Endothelial cell of umbilical vein (primary cell): ENCODE results near the gene PLXNC1. TPM values are rescaled to one million over a fixed set of nuclear protein-coding genes. Genes with fewer than 3 reads are reported as not detected.

Source experiments
- BruUV-seq: library from RNA; stranded (reverse); fragments of 400-500 nt; replicated peaks from 2 replicates; lab custom pipeline; 2021; lab: Mats Ljungman, UMichigan
- CTCF ChIA-PET: fragments of 300-600, 350-600 bp; sonication (Branson Sonifier 250); formaldehyde crosslinking; loops from one replicate; lab custom pipeline; 2021; ENCODE audit warnings: antibody characterized with exemption, inconsistent platforms; lab: Charles Lee
- POLR2A ChIA-PET: fragments of 300-600, 350-600 bp; sonication (Branson Sonifier 250); formaldehyde crosslinking; loops from one replicate; lab custom pipeline; 2021; ENCODE audit warnings: antibody characterized with exemption, inconsistent platforms; lab: Charles Lee
- DNase-seq: peaks from one replicate; pipeline ENCODE4 v3.0.0-alpha.2; 2011; ENCODE audit warnings: low read depth, low spot score
- FAIRE-seq: peaks from 2 replicates; lab custom pipeline; 2011; peaks lifted over from hg19 to GRCh38; lab: Jason Lieb, UNC
- H2AFZ ChIP-seq: 2 replicates; pipeline ENCODE4 v1.6.0; 2012; ENCODE audit warnings: low read depth, low read length, control low read depth, inconsistent platforms
- H3K27ac ChIP-seq: 2 replicates; pipeline ENCODE4 v1.5.1; 2011; ENCODE audit warnings: low read depth, mild to moderate bottlenecking, control low read depth, low read length, moderate library complexity; ENCODE audit not compliant: insufficient read depth
- H3K27me3 ChIP-seq, 2 experiments: 2 replicates each; pipeline versions ENCODE4 v1.6.0 to v1.6.1; 2011; ENCODE audit warnings: low read length in 2 of 2, mixed read lengths in 1 of 2; ENCODE audit not compliant: control insufficient read depth in 2 of 2, insufficient read depth in 2 of 2
- H3K36me3 ChIP-seq, 2 experiments: 2 replicates in 1 of 2; 3 replicates in 1 of 2; pipeline ENCODE4 v1.5.1; 2011; ENCODE audit warnings: low read length in 2 of 2, mild to moderate bottlenecking in 1 of 2, moderate library complexity in 1 of 2; ENCODE audit not compliant: control insufficient read depth in 2 of 2, insufficient read depth in 2 of 2; ENCODE audit errors: extremely low read depth in 1 of 2
- H3K4me1 ChIP-seq: 3 replicates; pipeline ENCODE4 v1.5.1; 2011; ENCODE audit warnings: mild to moderate bottlenecking, low read length; ENCODE audit not compliant: control insufficient read depth, insufficient read depth; ENCODE audit errors: extremely low read depth
- H3K4me2 ChIP-seq: 2 replicates; pipeline ENCODE4 v1.6.1; 2011; ENCODE audit warnings: low read length, control low read depth, mixed read lengths; ENCODE audit not compliant: insufficient read depth
- H3K4me3 ChIP-seq, 3 experiments: fragments of 200-600 bp in 1 of 3; sonication (generic), shearing (Covaris generic) in 1 of 3; replicated peaks in 1 of 3; 2 replicates each; pipeline ENCODE4 v1.5.1; 2011 to 2016; ENCODE audit warnings: control low read depth in 3 of 3, low read length in 3 of 3, mild to moderate bottlenecking in 2 of 3, inconsistent platforms in 1 of 3, low read depth in 1 of 3, moderate library complexity in 1 of 3; ENCODE audit not compliant: insufficient read depth in 1 of 3
- H3K79me2 ChIP-seq: 2 replicates; pipeline ENCODE4 v1.6.0; 2012; ENCODE audit warnings: low read length, inconsistent platforms; ENCODE audit not compliant: control insufficient read depth, insufficient read depth
- H3K9ac ChIP-seq: replicated peaks from 2 replicates; pipeline ENCODE3; 2011; ENCODE audit warnings: low read length, control low read depth; ENCODE audit not compliant: insufficient read depth; ENCODE audit errors: extremely low read depth
- H3K9me1 ChIP-seq: replicated peaks from 3 replicates; pipeline ENCODE4 v1.6.0; 2011; ENCODE audit warnings: mild to moderate bottlenecking, low read length; ENCODE audit not compliant: control insufficient read depth, insufficient read depth; ENCODE audit errors: extremely low read depth
- H3K9me3 ChIP-seq: replicated peaks from 2 replicates; pipeline ENCODE4 v1.5.1; 2012; ENCODE audit warnings: low read length, inconsistent platforms; ENCODE audit not compliant: control insufficient read depth, insufficient read depth
- H4K20me1 ChIP-seq: replicated peaks from 2 replicates; pipeline ENCODE3; 2011; ENCODE audit warnings: mild to moderate bottlenecking, low read length; ENCODE audit not compliant: control insufficient read depth, insufficient read depth; ENCODE audit errors: extremely low read depth
- EZH2 ChIP-seq: IDR thresholded peaks from 2 replicates; pipeline ENCODE4 v1.6.1; 2012; ENCODE audit warnings: borderline replicate concordance, low read depth, mild to moderate bottlenecking, moderate library complexity, low read length, inconsistent platforms; ENCODE audit not compliant: severe bottlenecking
- FOS ChIP-seq: IDR thresholded peaks from 2 replicates; pipeline ENCODE4 v1.6.1; 2011; ENCODE audit warnings: mild to moderate bottlenecking, low read length, moderate library complexity, borderline replicate concordance; ENCODE audit not compliant: insufficient read depth
- GATA2 ChIP-seq: IDR thresholded peaks from 2 replicates; pipeline ENCODE4 v1.7.0; 2011; ENCODE audit warnings: low read depth, mild to moderate bottlenecking, moderate library complexity, mixed read lengths, low read length; ENCODE audit not compliant: insufficient read length, insufficient read depth
- JUN ChIP-seq: IDR thresholded peaks from 2 replicates; pipeline ENCODE4 v1.6.1; 2011; ENCODE audit warnings: borderline replicate concordance, low read depth; ENCODE audit not compliant: insufficient read length, insufficient read depth
- MAX ChIP-seq: IDR thresholded peaks from 2 replicates; pipeline ENCODE4 v1.6.1; 2011; ENCODE audit not compliant: insufficient read depth, insufficient read length
- MYC ChIP-seq: IDR thresholded peaks from one replicate; pipeline ENCODE4 v1.6.1; 2011; ENCODE audit warnings: mild to moderate bottlenecking, low read depth, low read length
- POLR2A ChIP-seq: IDR thresholded peaks from 2 replicates; pipeline ENCODE4 v1.6.1; 2012; ENCODE audit warnings: low read depth, mild to moderate bottlenecking, control low read depth, low read length
- POLR2AphosphoS5 ChIP-seq: IDR thresholded peaks from 2 replicates; pipeline ENCODE4 v1.6.1; 2012; ENCODE audit warnings: low read depth, mild to moderate bottlenecking, control low read depth, low read length, moderate library complexity; ENCODE audit not compliant: insufficient read depth
- dilution Hi-C: fragments of 300-500 bp; cut with MboI; formaldehyde crosslinking; loops from one replicate; pipeline ENCODE4 v1.15.0; 2019; ENCODE audit warnings: low sequenced_read_pairs; ENCODE audit not compliant: extremely low pct_ligation_motif_present
- intact Hi-C: fragments of 100-400 bp; cut with micrococcal nuclease; formaldehyde crosslinking; loops from one replicate; pipeline ENCODE4 v1.10.0; 2022
- polyA plus RNA-seq, 4 experiments: library from polyadenylated mRNA; depleted of rRNA in 3 of 4; stranded (reverse) in 3 of 4; unstranded in 1 of 4; fragments of >200 nt; gene quantifications; 2 replicates each; pipeline versions ENCODE4 v1.2.1 to v1.2.3, GENCODE V29; 2011 to 2012; ENCODE audit warnings: missing spikeins in 1 of 4
- total RNA-seq: library from RNA; stranded (reverse); gene quantifications from 2 replicates; pipeline ENCODE4 v1.2.3, GENCODE V29; 2021
- TF ChIP-seq, protein P1 (sequence below), 2 donors: IDR thresholded peaks; 1 replicate in 1 of 2; 2 replicates in 1 of 2; pipeline ENCODE4 v1.5.1; 2011; ENCODE audit warnings: low read length in 2 of 2, mild to moderate bottlenecking in 2 of 2, moderate library complexity in 2 of 2, control low read depth in 1 of 2, inconsistent platforms in 1 of 2, low read depth in 1 of 2; ENCODE audit not compliant: insufficient read depth in 1 of 2; ENCODE audit errors: extremely low read depth in 1 of 2

The PLXNC1 gene
- total and polyA plus RNA-seq, 2 donors (not counting 3 experiments of a cell fraction or from before 2014, with no cell fraction given): 0.04 TPM; not detected in 1

DNA sequence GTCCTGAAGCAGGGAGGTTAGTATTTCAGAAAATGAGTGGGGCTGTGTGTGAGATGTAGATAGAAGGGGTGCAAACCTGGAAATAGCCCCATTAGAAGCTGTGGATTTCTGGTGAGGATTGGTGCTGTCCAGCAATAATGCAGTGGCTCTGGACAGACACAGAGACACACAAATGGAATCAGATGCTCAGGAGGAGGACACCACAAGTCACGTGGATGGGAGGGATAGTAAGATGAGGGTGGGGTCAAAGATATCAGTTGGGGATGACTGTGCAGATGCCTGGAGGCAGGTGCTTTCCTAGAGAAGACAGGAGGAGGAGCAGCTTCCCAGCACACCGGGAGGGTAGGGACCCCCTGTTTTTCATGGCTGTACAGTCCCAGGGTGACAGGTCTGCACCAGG, 136.5 kb downstream of the PLXNC1 start:
- TF ChIP-seq EZH2: no peak
- Histone ChIP-seq H3K9ac (no peak overlapping the region), H3K9me1 (no peaks in the 10 kb centered on the region), H3K79me2 (no peaks in the 10 kb centered on the region), H2AFZ (no peak overlapping the region), H3K4me2 (no peak overlapping the region), H3K4me1 (peaks cover 12% of the 10 kb centered on the region), H3K27me3 (peaks cover 0 to 6% of the 10 kb centered on the region in 2 experiments), H3K9me3 (no peaks in the 10 kb centered on the region), H3K27ac (no peak overlapping the region), H4K20me1 (no peaks in the 10 kb centered on the region), H3K36me3 (no peaks in the 10 kb centered on the region), H3K4me3 (no peak overlapping the region)
- intact Hi-C loops: no loop called here
- CTCF ChIA-PET: no interaction called here
- BruUV-seq: no TSS peak
- no peak for DNase-seq
- POLR2A ChIA-PET: no interaction called here
- dilution Hi-C loops: no loop called here
- FAIRE-seq: no peak

- Histone ChIP-seq H3K9ac (no peak overlapping the region), H3K4me3 (no peak overlapping the region), H4K20me1 (no peaks in the 10 kb centered on the region), H2AFZ (no peak overlapping the region), H3K79me2 (no peaks in the 10 kb centered on the region), H3K4me2 (no peak overlapping the region), H3K9me1 (no peaks in the 10 kb centered on the region), H3K27ac (no peak overlapping the region), H3K27me3 (peaks cover 0 to 6% of the 10 kb centered on the region in 2 experiments), H3K9me3 (no peaks in the 10 kb centered on the region), H3K36me3 (no peaks in the 10 kb centered on the region), H3K4me1 (peaks cover 17% of the 10 kb centered on the region)
- DNase-seq: no peak
- no peak for TF ChIP-seq GATA2
- no peak for TF ChIP-seq MYC
- no peak for TF ChIP-seq JUN
- no peak for TF ChIP-seq MAX
- TF ChIP-seq POLR2A: no peak
- no peak for TF ChIP-seq POLR2AphosphoS5
- TF ChIP-seq, protein P1, sequence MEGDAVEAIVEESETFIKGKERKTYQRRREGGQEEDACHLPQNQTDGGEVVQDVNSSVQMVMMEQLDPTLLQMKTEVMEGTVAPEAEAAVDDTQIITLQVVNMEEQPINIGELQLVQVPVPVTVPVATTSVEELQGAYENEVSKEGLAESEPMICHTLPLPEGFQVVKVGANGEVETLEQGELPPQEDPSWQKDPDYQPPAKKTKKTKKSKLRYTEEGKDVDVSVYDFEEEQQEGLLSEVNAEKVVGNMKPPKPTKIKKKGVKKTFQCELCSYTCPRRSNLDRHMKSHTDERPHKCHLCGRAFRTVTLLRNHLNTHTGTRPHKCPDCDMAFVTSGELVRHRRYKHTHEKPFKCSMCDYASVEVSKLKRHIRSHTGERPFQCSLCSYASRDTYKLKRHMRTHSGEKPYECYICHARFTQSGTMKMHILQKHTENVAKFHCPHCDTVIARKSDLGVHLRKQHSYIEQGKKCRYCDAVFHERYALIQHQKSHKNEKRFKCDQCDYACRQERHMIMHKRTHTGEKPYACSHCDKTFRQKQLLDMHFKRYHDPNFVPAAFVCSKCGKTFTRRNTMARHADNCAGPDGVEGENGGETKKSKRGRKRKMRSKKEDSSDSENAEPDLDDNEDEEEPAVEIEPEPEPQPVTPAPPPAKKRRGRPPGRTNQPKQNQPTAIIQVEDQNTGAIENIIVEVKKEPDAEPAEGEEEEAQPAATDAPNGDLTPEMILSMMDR (IDR thresholded peaks at IDR 0.05; ENCODE audit: extremely low read depth in 1 of 2, insufficient read depth in 1 of 2, low read depth in 1 of 2, low read length in 2 of 2): no peak
- TF ChIP-seq EZH2: no peak
- no peak for TF ChIP-seq FOS
- dilution Hi-C loops: no loop called here
- CTCF ChIA-PET: no interaction called here
- FAIRE-seq: no peak
- POLR2A ChIA-PET: no interaction called here
- intact Hi-C loops: no loop called here
- BruUV-seq: no TSS peak
Observed at GRCh38 chr12:94285943-94286582, 137.7 kb downstream of the PLXNC1 start.
